Measurements from ENCODE around the gene STK32B.

The STK32B gene

DNA sequence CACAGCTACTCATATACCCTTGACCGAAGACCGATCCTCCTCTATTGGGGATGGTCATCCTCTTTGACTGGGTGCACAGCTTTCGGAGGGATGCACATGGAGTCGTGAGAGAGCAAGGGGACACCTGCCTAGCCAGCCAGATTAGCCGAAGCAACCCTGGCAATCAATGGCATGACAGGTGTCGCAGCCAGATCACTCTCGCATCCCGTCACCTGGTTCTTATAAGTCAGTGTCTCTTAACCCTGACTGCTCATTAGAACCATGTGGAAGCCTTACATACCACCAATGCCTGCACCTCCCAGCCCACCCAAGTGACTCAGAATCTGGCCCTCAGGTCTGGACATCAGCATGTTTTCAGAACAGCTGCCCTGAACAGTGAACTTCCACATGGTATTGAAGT lies 407.4 kb downstream of the STK32B start:
- no peak for DNase-seq

DNA sequence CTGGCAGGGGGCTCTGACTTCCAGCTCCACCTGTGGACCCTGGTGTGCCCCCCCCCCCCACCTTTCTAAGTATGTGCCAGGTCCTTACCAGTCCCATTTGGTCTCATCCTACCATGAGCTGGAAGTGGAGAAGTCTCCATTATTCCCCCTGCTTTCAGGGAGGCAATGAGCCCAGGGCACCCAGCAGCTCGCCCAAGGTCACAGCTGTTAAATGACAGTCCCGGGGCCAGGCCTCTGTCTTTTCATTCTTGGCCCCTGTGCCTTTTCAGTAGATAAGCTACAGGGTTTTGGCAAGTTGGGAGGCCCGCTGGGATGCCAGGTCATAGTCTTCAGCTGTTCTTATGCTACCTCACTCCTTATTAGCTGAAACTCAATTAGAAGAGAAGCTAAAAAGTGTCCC lies 408.0 kb downstream of the STK32B start:
- DNase-seq, result no peak

DNA sequence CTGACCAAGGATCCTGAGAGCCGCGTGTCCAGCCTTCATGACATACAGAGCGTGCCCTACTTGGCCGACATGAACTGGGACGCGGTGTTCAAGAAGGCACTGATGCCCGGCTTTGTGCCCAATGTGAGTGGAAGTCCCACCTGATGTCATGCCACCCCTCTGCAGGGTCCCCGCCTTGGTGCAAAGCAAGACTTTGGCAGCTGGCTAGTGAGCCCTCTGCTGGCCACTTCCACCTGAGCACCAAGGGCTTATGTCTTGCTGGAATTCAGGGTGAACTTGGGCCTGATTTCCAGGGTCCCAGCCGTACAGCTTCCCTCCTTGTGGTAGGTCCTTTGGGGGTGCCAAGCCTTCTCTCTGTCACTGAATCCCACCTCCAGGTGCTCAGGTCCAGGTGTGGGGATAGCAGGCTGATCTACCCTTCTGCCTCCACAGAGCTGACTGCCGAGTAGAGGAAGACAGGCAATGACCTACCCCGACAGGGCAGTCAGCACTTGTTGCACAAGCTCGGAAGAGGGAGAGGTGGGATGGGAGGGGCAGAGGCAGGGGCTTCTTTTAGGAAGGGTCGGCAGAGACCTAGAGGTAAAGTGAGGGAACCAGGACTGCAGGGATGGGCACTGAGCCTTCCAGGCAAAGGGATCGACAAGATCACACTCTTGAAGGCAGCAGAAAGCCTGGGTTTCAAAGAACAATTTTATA lies 409.0 kb downstream of the STK32B start:
- DNase-seq, result peak; percentile 8

DNA sequence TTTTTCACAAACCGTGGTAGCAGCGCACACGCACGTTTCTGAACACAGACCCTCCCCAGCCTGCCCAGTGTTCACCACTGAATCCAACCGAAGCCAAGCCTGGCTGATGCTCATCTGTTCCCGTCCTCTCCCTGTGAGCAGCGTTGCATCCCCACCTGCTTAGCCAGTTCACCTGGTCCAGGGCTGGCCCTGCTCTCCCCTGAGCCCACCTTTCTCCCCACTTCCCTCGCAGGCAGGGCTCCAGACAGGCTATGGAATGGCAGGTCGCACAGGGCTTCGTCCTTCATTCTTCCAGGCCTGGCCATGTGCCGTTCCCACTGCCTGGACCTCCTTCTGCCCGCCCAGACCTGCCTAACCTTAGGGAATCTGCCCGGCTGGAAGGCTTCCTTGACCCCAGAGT lies 410.2 kb downstream of the STK32B start:
- DNase-seq, result no peak

DNA sequence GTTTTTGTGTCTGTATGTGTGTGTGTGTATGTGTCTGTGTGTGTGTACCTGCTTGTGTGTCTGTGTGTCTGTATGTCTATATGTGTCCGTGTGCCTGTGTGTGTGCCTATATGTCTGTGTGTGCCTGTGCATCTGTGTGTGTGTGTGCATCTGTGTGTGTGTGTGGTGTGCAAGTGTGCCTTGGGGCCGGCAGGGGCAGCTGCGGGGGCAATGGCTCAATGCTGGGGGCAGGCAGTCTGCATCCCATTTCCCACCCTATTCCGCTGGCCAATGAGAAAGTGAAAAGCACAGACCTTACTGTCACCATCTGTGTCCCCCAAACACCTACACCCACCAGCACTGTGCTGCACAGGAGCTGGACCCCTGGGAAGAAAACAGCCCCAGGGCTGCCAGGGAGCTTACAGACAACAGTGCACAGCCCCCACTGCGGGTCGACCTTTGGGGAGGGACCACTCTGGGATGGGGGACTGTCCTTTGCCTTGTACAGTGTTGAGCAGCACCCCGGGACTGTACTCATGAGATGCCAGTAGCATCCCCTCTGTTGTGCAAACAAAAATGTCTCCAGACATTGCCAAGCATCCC lies 411.1 kb downstream of the STK32B start:
- no peak for DNase-seq

DNA sequence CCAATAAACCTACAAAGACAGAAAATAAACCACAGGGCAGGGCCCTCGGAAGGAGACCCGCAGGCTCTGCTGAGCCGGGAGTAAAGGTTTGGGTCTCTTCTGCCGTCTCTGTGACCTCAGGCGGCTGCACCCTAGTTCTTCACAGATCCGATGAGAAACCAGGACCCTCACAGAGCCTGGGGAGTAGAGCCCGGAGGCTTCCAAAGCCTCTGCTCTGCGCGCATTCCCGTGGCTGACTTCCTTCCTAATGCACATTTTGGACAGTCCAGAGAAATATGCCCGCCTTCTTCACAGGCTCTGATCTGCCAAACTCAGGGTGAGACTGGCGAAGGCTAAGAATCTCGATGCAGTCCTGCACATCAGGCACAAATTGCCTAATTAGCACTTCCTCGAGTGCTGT lies 411.6 kb downstream of the STK32B start:
- no peak for DNase-seq

DNA sequence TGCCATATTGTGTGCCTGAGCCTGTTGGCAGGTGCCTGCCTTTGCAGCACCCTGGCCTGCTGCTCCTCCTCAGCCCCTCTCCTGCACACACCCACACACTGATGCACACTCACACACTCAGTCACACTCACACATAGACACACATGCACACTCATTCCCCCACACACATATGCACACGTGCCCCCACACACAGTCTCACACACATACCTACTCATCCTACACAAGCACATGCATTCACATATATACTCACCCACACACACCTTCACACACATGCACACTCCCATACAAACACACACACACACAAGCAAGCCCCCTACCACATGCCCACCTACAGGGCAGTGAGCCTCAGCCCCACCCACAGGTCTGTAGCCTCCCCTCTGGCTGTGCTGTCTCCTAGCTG lies 412.1 kb downstream of the STK32B start:
- no peak for DNase-seq

DNA sequence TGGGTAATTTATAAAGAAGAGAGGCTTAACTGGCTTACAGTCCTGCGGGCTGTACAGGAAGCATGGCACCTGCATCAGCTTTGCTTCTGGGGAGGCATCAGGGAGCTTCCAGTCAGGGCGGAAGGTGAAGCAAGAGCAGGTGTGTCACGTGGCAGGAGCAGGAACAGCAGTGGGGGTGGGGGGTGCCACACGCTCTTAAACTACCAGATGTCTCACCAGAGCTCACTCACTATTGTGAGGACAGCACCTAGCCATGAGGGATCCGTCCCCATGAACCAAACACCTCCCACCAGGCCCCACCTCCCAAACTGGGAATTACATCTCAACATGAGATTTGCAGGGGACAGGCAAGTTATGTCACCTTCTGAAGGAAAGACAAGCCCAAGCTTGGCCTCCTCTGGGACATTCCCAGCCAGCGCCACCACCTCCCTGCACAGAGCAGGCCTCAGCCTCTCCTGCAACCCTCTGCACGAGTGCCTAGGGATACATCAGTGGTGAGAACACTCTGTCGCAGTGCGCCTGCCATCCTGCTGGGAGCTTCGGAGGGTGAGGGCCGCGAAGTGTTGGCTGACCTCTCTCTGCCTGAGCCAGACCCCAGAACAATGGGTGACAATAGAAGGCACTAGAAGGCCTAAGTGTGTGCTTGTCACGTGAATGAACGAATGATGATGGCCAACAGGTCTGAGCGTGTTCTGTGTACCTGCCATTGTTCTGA lies 412.8 kb downstream of the STK32B start:
- DNase-seq, result no peak

DNA sequence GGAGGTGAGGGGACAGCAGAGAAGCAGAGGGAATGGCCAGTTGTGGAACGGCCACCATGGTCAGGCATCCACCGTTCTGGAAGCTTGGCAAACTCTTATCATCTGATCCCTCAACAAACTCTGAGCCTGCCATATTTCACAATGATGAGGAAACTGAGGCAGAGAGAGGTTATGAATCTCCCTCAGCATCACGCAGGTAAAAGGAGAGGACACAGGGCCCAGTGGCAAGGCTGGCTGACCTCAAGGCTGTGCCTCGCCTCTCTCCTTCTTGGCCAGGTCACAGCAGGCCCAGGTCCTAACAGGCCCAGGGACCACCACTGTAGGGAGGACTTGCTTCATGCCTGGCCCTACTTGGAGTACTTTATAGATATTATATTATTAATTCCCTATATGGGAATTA lies 414.2 kb downstream of the STK32B start:
- DNase-seq, result no peak

DNA sequence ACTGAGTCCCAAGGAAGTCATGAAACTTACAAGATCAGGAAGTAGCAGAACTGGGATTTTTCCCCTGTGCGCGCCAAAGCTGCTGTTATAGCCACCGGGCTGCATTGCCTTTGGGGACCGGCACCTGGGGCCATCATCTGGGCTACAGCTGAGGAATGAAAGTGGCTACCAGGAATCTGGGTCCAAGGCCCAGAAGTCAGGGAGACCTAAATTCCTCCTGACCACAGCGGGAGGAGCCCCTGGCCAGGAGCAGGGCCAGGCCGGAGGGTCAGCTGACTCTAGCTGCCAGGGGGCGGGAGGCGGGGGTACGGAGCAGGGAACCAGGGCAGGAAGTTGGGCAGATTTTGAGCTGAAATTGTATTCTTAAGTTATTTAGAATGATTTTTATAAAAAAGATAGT lies 414.7 kb downstream of the STK32B start:
- no peak for DNase-seq

DNA sequence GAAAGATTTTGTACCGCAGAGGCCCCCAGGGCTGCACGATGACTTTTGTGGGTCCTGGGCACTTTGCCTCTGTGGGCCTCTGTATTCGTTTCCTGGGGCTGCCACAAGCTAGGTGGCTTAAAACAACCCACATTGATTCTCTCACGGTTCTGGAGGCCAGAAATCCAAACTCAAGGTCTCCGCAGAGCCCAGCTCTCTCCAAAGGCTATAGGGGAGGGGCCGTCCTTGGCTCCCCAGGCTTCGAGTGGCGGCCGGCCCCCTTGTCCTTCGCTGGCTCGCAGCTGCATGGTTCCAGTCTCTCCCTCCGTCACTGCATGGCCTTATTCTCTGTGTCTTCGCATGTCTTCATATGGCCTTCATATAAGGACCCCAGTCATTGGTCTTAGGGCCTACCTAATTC lies 415.8 kb downstream of the STK32B start:
- DNase-seq, result no peak

DNA sequence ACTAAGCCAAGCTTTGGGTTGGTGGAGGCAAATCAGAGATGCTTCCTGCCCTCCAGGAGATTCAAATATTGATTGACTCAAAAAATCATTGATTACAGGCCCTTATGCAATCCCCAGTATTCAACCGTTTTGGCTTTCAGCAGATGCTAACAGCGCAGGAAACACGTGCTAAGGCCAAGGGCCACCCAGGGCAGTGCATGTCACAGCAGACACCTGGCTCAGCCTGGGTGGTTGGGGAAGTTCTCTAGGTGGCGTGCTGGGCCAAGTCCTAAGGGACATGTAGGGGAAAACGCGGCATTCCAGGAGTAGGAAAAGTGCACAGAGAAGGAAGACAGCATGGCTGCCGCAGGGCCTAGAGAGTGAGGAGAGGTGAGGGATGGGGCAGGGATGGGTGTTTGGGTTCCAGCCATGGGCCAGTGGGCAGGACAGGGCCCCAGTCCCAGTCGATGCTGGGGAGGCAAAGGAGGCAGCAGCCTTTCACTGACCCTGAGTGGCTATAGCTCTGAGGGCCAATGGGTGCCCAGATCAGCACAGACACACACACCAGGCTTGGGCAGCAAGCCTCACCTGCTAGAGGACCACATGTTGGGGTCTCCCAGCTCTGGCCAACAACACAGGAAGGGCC lies 418.0 kb downstream of the STK32B start:
- DNase-seq, result no peak

DNA sequence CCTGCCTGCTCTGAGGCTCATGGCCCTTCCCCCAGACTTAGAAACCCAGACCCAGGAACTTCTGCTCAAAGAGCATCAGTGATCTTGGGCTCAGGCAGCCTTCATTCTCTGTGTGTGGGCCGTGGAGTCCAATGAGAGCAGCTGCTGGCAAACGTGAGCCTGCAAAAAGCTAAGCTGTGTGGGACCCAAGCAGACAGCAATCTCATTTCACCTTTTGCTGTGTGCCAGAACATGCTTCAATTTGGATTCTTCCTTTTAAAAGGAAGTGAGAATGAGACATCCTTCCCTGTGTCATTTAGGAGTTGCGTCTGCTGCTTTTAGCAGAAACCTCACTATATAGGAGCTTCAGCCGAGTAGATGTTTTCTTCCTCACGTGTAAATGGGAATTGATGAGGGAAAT lies 418.6 kb downstream of the STK32B start:
- no peak for DNase-seq

DNA sequence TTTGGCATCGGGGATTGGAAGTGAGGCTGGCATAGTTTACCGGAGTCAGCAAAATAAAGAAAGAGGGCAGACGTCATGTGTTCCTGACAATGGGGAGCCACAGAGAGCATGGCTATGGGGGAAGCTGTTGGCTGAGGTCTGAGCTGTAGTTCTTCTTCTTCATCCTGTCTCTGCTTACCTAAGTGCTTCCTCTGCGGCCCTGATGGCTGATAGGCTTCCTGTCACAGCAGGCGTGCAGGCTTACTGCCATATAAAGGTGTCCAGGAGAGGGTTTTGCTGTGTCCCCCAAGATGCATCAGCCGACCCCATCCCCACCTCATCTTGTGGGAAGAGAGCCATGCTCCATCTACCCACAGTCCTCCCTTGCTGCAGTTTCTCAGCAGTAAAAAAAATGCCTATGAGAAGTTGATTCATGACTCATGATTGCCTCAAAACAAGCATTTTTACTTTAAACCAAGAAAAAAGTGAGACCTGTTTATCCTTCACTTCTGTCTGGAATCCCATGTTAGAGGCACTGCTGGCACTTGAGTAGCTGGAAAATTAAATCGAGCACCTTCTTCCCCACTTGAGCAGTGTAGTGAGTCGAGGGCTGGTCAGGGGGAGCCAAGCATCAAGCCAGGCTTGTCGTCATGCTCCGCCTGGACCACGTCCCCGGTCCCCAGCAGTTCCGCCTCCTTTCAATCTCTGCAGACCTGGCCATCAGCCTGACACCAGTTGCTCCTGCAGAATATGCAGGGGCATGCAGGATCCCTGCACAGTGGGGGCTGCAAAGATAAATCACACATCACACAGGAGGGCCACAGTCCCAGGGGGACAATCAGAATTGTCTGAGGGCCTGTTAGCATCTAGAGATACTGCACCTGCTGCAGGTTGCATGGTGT lies 419.3 kb downstream of the STK32B start:
- DNase-seq, result no peak

DNA sequence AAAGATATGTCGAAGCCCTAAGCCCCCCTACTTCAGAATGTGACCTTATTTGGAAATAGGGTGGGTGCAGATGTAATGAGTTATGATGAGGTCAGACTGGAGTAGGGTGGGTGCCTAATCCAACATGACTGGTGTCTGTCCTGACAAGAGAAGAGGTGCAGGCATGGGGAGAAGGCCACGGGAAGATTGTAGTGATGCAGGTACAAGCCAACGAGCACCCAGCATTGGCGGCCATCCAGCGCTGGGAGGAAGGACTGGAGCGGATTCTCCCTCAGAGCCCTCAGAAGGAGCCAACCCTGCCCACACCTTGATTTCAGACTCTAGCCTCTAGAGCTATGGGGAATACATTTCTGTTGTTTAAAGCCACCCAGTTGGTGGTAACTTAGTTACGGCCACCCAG lies 419.9 kb downstream of the STK32B start:
- DNase-seq, result no peak

DNA sequence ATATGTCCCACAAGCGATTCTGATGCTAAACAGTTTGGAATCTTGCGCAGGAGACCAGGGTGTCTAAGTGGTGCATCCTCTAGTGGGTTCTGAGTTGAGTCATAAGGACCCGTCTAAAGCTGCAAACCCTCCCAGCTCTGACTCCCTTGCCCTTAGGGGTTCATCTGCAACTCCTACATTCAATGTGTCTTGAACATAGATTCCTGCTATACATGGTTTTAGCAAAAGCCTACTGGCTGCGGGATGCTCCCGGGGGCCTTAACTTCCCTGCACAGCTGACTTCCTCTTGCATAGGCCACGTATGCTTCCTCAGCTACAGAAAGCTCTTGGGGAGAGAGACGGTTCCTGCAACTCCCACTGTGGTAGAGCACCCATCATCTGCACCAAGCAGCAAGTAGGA lies 420.4 kb downstream of the STK32B start:
- DNase-seq, result no peak

DNA sequence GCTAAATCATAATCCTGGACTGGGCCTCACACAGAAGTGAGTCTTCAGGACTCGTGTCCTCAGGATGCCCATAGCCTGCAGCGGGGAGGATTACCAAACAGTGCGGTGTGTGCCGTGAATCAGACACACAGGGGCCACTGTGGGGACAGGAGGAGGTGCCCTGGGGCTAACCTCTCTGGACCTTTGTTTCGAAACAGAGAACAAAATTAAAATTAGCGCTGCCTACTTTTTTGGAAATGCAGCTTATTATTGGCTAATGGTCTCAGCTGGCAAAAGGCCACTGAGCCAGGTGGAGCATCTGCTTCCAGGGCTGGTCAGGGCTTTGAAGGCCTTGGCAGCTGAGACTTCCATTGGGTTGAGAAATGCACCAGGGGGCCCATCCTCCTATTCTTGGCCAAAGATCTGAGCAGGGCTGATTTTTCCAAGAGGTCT lies 420.9 kb downstream of the STK32B start:
- no peak for DNase-seq

DNA sequence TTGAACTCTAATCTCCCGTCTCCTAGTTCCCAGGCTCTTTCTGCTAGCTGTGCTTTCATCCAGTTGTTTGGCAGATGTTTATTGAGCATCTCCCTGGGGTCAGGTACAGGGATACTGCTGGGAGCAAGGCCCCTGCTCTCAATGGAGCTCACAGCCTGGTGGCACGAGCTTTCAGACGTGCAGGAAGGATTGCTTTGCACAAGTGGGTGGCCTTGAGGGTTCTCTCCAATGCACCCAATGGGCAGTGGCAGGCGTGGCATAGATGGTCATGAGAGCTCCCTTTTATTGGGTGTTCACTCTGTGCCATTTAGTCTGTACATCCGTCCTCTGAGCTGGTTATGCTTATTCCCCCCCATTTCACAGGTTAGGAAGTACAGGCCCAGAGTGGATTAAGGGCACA lies 421.8 kb downstream of the STK32B start:
- no peak for DNase-seq

DNA sequence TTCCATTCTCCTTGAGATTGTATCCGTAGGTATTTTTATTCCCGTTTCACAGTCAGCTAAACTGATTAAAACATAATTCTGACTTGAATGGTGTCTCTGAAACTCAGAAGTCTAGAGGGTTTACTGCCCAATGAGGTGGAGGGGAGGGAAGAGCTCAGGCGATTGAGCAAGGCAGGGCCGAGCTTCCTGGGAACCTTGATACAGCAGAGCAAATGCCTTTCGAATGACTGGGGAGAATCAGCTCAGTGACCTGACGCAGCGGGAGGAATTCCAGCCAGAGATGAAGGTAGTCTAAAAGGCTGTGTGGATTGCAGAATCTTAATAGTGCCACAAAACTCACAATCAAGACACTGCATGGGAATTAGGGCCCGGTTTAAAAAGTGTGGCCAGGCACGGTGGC lies 423.5 kb downstream of the STK32B start:
- no peak for DNase-seq

DNA sequence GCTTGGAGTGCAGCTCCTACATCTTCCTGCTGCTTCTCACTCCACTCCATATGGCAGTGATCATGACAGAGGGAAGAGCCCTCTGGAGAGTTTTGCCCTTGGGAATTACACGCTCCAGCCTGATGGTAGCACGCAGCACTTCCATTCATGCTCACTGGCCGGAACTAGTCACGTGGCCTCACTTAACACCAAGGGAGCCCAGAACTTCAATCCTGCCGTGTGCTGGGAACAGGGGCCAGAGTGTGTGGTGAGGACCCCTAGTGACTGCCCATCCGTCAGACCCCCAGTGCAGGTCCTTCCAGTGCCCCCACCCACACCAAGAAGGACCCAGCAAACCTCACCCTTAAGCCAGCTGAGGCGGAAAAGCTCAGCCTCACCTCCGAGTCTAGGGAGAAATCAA lies 426.3 kb downstream of the STK32B start:
- no peak for DNase-seq

DNA sequence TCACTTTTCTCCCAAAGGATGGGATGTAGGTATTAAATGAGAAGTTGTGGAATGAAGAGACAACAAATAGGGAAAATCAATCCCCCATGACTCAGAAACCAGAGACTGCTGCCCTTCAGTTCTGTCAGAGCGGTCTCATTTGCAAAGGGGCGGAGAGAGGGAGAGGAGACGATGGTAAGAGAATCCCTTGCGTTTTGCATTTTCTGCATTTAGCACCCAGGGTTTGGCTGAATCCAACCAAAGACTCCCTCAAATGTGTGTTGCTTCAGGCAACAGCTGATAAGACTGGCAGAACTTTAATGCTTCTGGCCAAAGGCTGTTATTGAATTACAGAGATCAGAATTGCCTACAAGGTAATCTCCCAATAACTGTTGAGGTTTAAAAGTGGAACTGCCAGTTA lies 426.9 kb downstream of the STK32B start:
- no peak for DNase-seq

DNA sequence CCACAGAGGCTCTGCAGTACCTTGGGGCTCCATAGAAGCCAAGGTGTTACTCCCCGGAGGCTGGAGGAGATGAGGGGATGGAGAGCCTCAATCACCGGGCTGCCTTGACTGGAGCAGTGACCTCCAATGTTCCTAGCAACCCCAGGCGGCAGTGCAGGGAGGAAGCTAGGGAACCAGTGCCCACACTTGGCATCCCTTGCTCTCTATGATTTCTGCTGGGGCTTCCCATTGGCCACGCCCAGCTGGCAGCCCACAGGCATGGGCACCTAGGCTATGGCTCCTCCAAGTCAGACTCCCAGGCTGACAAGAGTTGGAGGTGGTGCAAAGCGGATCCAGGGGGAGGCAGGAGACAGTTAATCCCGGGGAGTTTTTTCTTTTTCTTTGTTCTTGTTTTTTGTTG lies 427.4 kb downstream of the STK32B start:
- DNase-seq, result no peak

DNA sequence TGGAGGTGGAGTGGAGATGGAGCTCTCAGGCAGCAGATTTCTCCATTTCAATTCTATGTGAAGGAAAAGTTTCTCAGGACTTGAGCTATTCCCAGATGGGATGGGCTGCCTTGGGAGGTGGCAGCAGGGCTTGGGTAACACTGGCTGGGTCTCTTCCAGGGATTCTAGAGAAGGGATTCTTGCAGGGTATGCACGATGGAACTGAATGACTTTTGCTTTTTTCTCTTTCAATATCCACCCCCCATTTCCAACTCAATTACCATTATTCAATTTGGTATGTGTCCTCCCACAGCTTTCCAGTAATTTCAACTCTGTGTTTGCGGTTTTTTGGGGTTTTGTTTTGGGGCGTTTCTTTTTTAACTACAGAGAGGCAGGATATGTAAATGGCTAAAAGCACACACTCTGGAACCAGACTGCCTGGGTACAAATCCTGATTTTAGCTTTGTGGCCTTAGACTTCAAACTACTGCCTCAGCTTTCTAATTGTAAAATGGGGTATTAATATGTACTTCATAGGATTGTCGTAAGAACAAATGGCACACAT lies 428.3 kb downstream of the STK32B start:
- no peak for DNase-seq
